ENCODE measurements around the gene FBXW12. TPM values are rescaled to one million over a fixed set of nuclear protein-coding genes. Genes with fewer than 3 reads are reported as not detected.

Gene FBXW12
- total RNA-seq, 1 experiment from 2014 or later: 2.0 TPM

DNA sequence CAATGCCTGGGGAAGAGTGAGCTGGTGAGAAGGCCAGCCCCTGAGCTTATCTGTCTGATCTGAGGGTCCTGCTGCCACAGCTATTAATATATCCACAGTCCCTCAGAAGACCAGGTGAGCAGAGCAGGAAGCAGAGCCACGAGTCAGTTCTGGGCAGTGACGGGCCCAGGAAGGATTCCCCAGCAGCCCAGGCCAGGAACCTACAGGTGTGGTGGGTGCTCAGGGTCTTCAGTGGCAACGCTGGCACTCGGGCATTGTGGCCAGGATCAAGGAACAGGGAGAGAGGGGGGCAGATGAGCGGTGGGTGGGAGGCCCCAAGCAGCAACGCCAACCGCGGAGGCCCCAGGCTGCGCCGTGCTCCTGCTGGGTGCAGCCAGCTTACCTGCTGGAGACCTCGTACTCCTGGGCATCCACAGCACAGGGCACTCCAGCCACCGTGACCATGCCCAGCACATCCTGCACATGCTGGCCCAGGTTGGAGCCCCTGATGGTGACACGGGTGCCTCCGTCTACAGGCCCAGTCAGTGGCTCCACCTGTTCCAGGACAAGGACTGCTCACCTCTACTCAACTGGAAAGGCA lies 45.6 kb downstream of the FBXW12 start (continued):
- TF ChIP-seq PRDM15 (CRISPR knock-in tag; IDR thresholded peaks at IDR 0.05): no peak
- TF ChIP-seq TP53 (CRISPR knock-in tag; IDR thresholded peaks at IDR 0.05): no peak
- TF ChIP-seq ZNF219 (CRISPR knock-in tag; IDR thresholded peaks at IDR 0.05; ENCODE audit: borderline replicate concordance): no peak
- no peak for TF ChIP-seq TEAD1 (CRISPR knock-in tag; IDR thresholded peaks at IDR 0.05)
- TF ChIP-seq ESRRA (CRISPR knock-in tag; IDR thresholded peaks at IDR 0.05; ENCODE audit: borderline replicate concordance): no peak
- TF ChIP-seq ELF4 (CRISPR knock-in tag; IDR thresholded peaks at IDR 0.05; ENCODE audit: low read depth): no peak
- TF ChIP-seq, protein P1, sequence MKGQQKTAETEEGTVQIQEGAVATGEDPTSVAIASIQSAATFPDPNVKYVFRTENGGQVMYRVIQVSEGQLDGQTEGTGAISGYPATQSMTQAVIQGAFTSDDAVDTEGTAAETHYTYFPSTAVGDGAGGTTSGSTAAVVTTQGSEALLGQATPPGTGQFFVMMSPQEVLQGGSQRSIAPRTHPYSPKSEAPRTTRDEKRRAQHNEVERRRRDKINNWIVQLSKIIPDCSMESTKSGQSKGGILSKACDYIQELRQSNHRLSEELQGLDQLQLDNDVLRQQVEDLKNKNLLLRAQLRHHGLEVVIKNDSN (CRISPR knock-in tag; IDR thresholded peaks at IDR 0.05): no peak
- TF ChIP-seq KAT7 (CRISPR knock-in tag; IDR thresholded peaks at IDR 0.05; ENCODE audit: borderline replicate concordance): no peak
- TF ChIP-seq ZNF121 (CRISPR knock-in tag; IDR thresholded peaks at IDR 0.05): no peak
- no peak for TF ChIP-seq SMAD4 (CRISPR knock-in tag; IDR thresholded peaks at IDR 0.05)
- TF ChIP-seq, protein P2, sequence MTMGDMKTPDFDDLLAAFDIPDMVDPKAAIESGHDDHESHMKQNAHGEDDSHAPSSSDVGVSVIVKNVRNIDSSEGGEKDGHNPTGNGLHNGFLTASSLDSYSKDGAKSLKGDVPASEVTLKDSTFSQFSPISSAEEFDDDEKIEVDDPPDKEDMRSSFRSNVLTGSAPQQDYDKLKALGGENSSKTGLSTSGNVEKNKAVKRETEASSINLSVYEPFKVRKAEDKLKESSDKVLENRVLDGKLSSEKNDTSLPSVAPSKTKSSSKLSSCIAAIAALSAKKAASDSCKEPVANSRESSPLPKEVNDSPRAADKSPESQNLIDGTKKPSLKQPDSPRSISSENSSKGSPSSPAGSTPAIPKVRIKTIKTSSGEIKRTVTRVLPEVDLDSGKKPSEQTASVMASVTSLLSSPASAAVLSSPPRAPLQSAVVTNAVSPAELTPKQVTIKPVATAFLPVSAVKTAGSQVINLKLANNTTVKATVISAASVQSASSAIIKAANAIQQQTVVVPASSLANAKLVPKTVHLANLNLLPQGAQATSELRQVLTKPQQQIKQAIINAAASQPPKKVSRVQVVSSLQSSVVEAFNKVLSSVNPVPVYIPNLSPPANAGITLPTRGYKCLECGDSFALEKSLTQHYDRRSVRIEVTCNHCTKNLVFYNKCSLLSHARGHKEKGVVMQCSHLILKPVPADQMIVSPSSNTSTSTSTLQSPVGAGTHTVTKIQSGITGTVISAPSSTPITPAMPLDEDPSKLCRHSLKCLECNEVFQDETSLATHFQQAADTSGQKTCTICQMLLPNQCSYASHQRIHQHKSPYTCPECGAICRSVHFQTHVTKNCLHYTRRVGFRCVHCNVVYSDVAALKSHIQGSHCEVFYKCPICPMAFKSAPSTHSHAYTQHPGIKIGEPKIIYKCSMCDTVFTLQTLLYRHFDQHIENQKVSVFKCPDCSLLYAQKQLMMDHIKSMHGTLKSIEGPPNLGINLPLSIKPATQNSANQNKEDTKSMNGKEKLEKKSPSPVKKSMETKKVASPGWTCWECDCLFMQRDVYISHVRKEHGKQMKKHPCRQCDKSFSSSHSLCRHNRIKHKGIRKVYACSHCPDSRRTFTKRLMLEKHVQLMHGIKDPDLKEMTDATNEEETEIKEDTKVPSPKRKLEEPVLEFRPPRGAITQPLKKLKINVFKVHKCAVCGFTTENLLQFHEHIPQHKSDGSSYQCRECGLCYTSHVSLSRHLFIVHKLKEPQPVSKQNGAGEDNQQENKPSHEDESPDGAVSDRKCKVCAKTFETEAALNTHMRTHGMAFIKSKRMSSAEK (CRISPR knock-in tag; IDR thresholded peaks at IDR 0.05; ENCODE audit: borderline replicate concordance): no peak
- TF ChIP-seq, protein P3, sequence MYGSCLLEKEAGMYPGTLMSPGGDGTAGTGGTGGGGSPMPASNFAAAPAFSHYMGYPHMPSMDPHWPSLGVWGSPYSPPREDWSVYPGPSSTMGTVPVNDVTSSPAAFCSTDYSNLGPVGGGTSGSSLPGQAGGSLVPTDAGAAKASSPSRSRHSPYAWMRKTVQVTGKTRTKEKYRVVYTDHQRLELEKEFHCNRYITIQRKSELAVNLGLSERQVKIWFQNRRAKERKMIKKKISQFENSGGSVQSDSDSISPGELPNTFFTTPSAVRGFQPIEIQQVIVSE (CRISPR knock-in tag; IDR thresholded peaks at IDR 0.05; ENCODE audit: borderline replicate concordance): no peak
- TF ChIP-seq, protein P4, sequence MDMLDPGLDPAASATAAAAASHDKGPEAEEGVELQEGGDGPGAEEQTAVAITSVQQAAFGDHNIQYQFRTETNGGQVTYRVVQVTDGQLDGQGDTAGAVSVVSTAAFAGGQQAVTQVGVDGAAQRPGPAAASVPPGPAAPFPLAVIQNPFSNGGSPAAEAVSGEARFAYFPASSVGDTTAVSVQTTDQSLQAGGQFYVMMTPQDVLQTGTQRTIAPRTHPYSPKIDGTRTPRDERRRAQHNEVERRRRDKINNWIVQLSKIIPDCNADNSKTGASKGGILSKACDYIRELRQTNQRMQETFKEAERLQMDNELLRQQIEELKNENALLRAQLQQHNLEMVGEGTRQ (CRISPR knock-in tag; IDR thresholded peaks at IDR 0.05): no peak
- no peak for TF ChIP-seq ZNF138 (CRISPR knock-in tag; conservative IDR thresholded peaks at IDR 0.05)
- TF ChIP-seq MAX (CRISPR knock-in tag; IDR thresholded peaks at IDR 0.05): no peak
- TF ChIP-seq NR2C2 (CRISPR knock-in tag; IDR thresholded peaks at IDR 0.05): no peak
- no peak for TF ChIP-seq RORB (CRISPR knock-in tag; IDR thresholded peaks at IDR 0.05)
